Left lung (tissue), 10 donors: Measurements from ENCODE around the gene TNFSF11. TPM values are rescaled to one million over a fixed set of nuclear protein-coding genes. Genes with fewer than 3 reads are reported as not detected.

Experiments
- ATAC-seq: fragments of 200-7000 bp; cut with Tn5 transposase; one replicate; pipeline ENCODE4 v1.9.1; 2020; ENCODE audit warnings: moderate library complexity
- DNase-seq, 4 donors: peaks; one replicate each; pipeline ENCODE4 v3.0.0-alpha.2; 2013 to 2020
- H3K27ac ChIP-seq, 2 donors: fragments of 200-600 bp; sonication (generic) in 1 of 2; one replicate each; pipeline versions ENCODE4 v1.5.0 to v1.8.0; 2020 to 2021
- H3K27me3 ChIP-seq, 2 donors: fragments of 200-600 bp; sonication (generic) in 1 of 2; one replicate each; pipeline versions ENCODE4 v1.5.0 to v1.8.0; 2020 to 2021
- H3K36me3 ChIP-seq, 2 donors: fragments of 200-600 bp; sonication (generic) in 1 of 2; one replicate each; pipeline versions ENCODE4 v1.5.0 to v1.8.0; 2020 to 2021
- H3K4me1 ChIP-seq, 2 donors: fragments of 200-600 bp; one replicate each; pipeline ENCODE4 v1.8.0; 2021
- H3K4me3 ChIP-seq, 2 donors: fragments of 200-600 bp; sonication (generic) in 1 of 2; one replicate each; pipeline versions ENCODE4 v1.5.0 to v1.8.0; 2020 to 2021; ENCODE audit warnings: mild to moderate bottlenecking in 1 of 2
- H3K9me3 ChIP-seq, 2 donors: fragments of 200-600 bp; sonication (generic) in 1 of 2; one replicate each; pipeline versions ENCODE4 v1.5.0 to v1.8.0; 2020 to 2021
- CTCF ChIP-seq, 2 donors: fragments of 200-600 bp; sonication (generic) in 1 of 2; IDR thresholded peaks; one replicate each; pipeline versions ENCODE4 v1.5.0 to v1.8.0; 2021; ENCODE audit warnings: antibody characterized with exemption in 2 of 2
- intact Hi-C, 2 donors: fragments of 100-400 bp; cut with DNase I; formaldehyde crosslinking; loops; one replicate each; pipeline versions ENCODE4 v1.11.2 to v1.14.2; 2022
- polyA plus RNA-seq, 6 donors: library from polyadenylated mRNA; unstranded; fragments of 120-200 nt; gene quantifications; one replicate each; pipeline ENCODE4 v1.2.1, GENCODE V29; 2013; ENCODE audit not compliant: insufficient read length in 6 of 6
- total RNA-seq, 2 donors: library from RNA; stranded (reverse); fragmentation: NEBNext Ultra II Directional; extraction: Animal tissue kit (Norgen Biotek cat#: 25700); gene quantifications; one replicate each; pipeline ENCODE4 v1.2.1, GENCODE V29; 2021
- donor health status: DM: no; HTN: yes; CAD: no.
- donor health status: DM: no; HTN: no; CAD: no.

TNFSF11 gene
- total and polyA plus RNA-seq, 8 donors: 0.18 to 1.1 (median 0.45) TPM; not detected in 1

GRCh38 chr13:42633495-42633894, 59.5 kb downstream of the TNFSF11 start:
- TF ChIP-seq CTCF (IDR thresholded peaks at IDR 0.05): no peak
- no peaks in the 10 kb centered on the region for H3K36me3 ChIP-seq
- ATAC-seq: no peak

GRCh38 chr13:42638101-42638500, 64.1 kb downstream of the TNFSF11 start:
- intact Hi-C loops: no loop called here
- DNase-seq (no peak), ATAC-seq (peak; percentile 38)
- no peaks in the 10 kb centered on the region for H3K36me3 ChIP-seq
- TF ChIP-seq CTCF (IDR thresholded peaks at IDR 0.05): no peak
- peak overlapping the region in 1 of 2 donors; percentile 41 for H3K27ac ChIP-seq
- no peaks in the 10 kb centered on the region for H3K27me3 ChIP-seq
- no peaks in the 10 kb centered on the region for H3K4me1 ChIP-seq
- no peak overlapping the region for H3K4me3 ChIP-seq
- H3K9me3 ChIP-seq: peaks cover 0 to 6% of the 10 kb centered on the region in 2 donors

More at GRCh38 chr13:42633495-42633894, 59.5 kb downstream of the TNFSF11 start:
- Histone ChIP-seq H3K9me3 (no peaks in the 10 kb centered on the region), H3K4me3 (no peak overlapping the region), H3K27me3 (no peaks in the 10 kb centered on the region), H3K27ac (no peak overlapping the region), H3K4me1 (no peaks in the 10 kb centered on the region)
- DNase-seq: no peak
- intact Hi-C loops: no loop called here

- intact Hi-C loops: no loop called here
- ATAC-seq (peak; percentile 53), DNase-seq (peak in 2 of 4 donors; percentile 45 to 75)
- Histone ChIP-seq H3K36me3 (no peaks in the 10 kb centered on the region), H3K27ac (no peak overlapping the region), H3K27me3 (no peaks in the 10 kb centered on the region), H3K9me3 (peaks cover 0 to 6% of the 10 kb centered on the region in 2 donors), H3K4me3 (no peak overlapping the region), H3K4me1 (no peaks in the 10 kb centered on the region)
- no peak for TF ChIP-seq CTCF (IDR thresholded peaks at IDR 0.05)
Measured at GRCh38 chr13:42638886-42639285, 64.9 kb downstream of the TNFSF11 start.

- no peaks in the 10 kb centered on the region for H3K36me3 ChIP-seq
- H3K9me3 ChIP-seq: peaks cover 0 to 6% of the 10 kb centered on the region in 2 donors
- H3K4me1 ChIP-seq: no peaks in the 10 kb centered on the region
- peak in 1 of 4 donors; percentile 40 for DNase-seq
- H3K4me3 ChIP-seq: no peak overlapping the region
- ATAC-seq: no peak
- no peaks in the 10 kb centered on the region for H3K27me3 ChIP-seq
- intact Hi-C loops: no loop called here
- no peak for TF ChIP-seq CTCF (IDR thresholded peaks at IDR 0.05)
- no peak overlapping the region for H3K27ac ChIP-seq
Measured at GRCh38 chr13:42643076-42643475, 69.1 kb downstream of the TNFSF11 start.

GRCh38 chr13:42644841-42645240, 70.9 kb downstream of the TNFSF11 start:
- Histone ChIP-seq H3K27ac (no peak overlapping the region), H3K4me3 (no peak overlapping the region), H3K4me1 (no peaks in the 10 kb centered on the region), H3K9me3 (peaks cover 0 to 6% of the 10 kb centered on the region in 2 donors), H3K27me3 (no peaks in the 10 kb centered on the region), H3K36me3 (no peaks in the 10 kb centered on the region)
- ATAC-seq (no peak), DNase-seq (no peak)
- TF ChIP-seq CTCF (IDR thresholded peaks at IDR 0.05): no peak
- intact Hi-C loops: no loop called here
